NCI-H2227 treated with DMSO at 0.1 percent for 48 hours (cell line): ENCODE data around the gene AGAP3.

Source experiments
- DNase-seq: peaks from one replicate; lab custom pipeline; 2025; lab: John Stamatoyannopoulos, UW

The AGAP3 gene

DNA sequence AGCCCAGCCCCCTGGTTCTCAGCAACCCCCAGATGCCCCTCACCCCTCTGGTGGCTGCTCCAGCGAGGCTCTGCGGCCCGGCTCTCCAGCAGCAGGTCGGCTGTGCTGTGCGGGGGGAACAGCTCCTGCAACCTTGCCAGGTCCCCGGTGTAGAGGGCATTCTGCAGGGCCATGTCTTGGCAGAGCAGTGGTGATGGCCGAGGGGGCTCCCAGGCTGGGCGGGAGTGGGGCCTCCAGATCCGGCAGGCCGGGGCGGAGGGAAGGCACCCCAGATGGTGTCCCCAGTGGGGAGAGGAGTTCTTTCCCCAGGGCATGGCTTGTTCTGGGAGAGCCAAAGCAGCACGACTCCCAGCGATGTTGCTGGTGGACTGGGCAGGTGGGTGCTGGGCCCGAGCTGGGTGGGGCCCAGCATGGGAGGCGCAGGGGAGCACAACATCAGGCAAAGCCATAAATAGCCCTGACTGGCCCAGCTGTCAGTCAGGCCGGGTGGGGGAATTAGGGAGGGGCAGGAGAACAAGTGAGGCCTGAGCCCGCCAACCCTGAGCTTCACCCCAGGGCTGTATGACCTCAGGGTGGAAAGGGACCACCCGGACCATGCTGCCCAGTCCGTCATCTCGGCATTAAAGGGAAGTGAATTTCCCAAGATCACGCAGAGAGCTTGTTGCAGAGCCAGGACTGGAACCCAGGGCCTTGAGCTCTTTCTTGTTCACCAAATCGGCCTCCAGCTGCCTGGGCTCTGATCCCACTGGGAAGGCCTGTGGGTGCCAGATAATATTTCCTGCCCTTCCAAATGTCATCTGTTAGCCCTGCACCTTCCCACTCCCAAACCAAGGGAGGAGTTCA lies 101.4 kb downstream of the AGAP3 start:
- no peak for DNase-seq

DNA sequence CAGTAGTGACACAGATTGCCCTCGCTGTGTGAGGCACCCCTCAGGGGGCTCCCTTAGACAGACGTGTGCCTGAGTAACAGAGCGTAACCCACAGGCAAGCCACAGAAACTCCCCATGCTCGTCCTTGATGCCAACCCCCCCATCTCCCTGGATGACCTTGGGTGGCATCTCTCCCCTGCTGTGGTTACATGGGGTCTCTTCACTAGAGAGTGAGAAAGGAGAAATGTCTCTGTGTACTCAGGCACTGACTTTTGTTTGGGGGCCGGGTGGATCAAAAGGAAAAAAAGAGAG lies 101.9 kb downstream of the AGAP3 start:
- DNase-seq = no peak

DNA sequence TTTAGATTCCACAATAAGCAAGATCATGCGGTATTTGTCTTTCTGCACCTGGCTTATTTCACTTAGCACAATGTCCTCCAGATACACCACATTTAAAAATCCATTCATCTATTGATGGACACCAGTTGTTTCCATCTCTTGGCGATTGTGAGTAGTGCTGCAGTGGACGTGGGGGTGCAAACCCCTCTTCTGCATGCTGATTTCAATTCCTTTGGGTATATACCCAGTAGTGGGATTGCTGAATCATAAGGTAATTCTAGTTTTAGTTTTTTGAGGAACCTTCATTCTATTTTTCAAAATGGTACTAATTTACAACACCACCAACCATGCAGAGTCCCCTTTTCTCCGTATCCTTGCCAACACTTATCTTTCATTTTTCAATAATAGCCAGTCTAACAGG lies 102.8 kb downstream of the AGAP3 start:
- no peak for DNase-seq

DNA sequence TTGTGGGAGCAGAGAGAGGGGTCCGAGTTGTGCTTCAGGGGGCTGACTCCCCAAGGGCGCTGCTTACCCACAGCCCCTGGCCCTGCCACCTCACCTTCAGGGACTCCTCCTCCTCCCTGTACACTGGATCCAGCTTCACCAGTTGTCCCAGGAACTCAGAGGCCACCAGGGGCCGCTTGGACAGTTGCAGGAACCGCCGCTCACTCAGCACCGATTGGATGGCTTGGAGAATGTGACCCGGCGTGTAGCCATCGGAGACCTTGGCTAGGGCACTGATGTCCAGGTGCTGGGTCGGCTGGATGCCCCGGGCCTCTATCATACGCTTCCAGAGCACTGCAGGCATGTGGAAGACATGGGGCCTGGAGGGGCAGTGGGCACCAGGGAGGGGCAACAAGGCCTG lies 105.3 kb downstream of the AGAP3 start:
- DNase-seq = no peak

DNA sequence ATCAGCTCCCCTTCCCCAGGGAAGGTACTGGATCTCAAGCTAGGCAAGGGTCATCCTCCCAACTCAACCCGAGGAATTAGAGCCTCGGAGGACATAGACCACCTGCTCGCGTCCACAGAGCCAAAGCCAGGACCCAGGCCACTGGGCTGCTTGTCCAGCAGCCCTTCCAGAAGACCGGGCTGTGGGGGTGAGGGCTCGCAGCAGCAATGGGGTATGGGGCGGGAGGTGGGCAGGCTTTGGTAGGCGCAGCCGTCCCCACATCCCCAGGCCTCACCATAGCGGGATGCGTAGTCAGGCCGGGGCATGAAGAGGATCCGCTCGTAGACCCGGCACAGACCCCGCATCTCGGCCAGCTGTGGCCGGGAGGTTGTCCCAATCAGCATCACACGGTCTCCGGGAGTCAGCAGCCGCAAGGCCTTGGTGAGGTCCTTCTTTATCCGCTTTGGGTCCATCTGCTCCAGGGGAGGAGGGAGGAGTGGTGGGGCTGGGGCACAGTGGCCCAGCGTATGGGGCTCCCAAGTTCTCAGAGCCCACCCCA lies 105.8 kb downstream of the AGAP3 start:
- DNase-seq = no peak

DNA sequence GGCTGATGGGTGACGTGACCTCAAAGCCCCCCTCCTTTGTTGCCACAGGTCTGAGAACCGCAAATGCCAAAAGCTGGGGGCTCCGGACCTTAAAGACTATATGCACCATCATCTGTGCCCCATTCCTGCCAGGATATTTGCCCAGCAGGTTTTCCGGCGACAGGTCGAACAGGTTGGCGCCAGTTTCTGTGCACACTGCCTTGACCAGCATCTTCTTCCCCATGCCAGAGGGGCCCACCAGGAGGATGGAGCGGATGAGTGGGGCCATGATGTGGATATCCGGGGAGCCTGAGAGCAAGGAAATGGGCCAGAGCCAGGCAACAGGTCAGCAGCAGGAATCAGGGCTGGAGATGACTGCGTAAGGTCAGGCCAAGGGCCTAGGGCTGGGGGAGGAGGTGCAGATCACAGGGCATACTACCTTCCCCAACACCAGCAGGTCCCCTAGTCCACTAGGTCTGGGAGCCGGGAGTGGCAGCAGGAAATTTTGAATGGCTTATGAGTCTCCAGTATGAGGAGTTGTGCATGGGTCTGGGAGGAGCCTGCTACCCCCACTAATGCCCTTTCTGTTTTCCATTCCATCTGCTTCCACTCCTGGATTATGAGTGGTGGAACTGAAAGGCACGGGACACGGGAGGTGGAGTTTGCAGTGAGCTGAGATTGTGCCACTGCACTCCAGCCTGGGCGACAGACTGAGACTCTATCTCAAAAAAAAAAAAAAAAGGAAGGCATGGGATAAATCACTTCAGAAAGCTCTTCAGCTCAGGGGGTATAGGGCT lies 107.1 kb downstream of the AGAP3 start:
- DNase-seq = no peak
